Prostate gland (tissue), 2 donors: ENCODE data around the gene CCNB1.

Experiments used
- POLR2A ChIP-seq: fragments of 450-650 bp; IDR thresholded peaks from one replicate; pipeline ENCODE4 v1.6.1; 2016; ENCODE audit warnings: antibody characterized with exemption, mild to moderate bottlenecking
- POLR2AphosphoS5 ChIP-seq: sonication (generic); formaldehyde crosslinking; IDR thresholded peaks from one replicate; pipeline ENCODE4 v1.6.1; 2017; ENCODE audit warnings: antibody characterized with exemption
- TF ChIP-seq, protein P1 (sequence below), 4 experiments: fragments of 200-600 bp in 2 of 4; fragments of 450-650 bp in 2 of 4; sonication (generic) in 2 of 4; IDR thresholded peaks; 1 replicate in 3 of 4; 2 replicates in 1 of 4; pipeline ENCODE4 v1.5.1; 2016 to 2019; ENCODE audit warnings: antibody characterized with exemption in 4 of 4, mild to moderate bottlenecking in 2 of 4, moderate library complexity in 2 of 4

DNA sequence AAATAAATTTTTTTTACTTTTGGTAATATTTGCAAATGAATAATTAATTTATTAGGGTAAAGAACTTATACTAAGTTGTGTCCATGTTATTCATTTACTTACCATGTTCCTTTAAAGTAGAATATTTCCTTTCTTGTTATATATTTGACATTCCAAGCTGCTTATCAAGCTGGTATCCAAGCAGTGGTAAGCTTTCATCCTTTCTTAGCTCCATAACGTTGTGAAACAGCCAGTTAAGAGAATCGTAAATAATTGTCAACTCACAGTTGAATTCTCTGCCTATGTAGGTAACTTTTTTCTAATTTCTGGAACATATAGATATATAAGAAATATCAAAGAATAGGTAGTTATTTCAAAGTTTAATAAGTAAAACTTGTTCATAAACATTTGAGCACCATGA, 36.7 kb upstream of the CCNB1 start:
- TF ChIP-seq, protein P1, sequence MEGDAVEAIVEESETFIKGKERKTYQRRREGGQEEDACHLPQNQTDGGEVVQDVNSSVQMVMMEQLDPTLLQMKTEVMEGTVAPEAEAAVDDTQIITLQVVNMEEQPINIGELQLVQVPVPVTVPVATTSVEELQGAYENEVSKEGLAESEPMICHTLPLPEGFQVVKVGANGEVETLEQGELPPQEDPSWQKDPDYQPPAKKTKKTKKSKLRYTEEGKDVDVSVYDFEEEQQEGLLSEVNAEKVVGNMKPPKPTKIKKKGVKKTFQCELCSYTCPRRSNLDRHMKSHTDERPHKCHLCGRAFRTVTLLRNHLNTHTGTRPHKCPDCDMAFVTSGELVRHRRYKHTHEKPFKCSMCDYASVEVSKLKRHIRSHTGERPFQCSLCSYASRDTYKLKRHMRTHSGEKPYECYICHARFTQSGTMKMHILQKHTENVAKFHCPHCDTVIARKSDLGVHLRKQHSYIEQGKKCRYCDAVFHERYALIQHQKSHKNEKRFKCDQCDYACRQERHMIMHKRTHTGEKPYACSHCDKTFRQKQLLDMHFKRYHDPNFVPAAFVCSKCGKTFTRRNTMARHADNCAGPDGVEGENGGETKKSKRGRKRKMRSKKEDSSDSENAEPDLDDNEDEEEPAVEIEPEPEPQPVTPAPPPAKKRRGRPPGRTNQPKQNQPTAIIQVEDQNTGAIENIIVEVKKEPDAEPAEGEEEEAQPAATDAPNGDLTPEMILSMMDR (IDR thresholded peaks at IDR 0.05) = no peak
- TF ChIP-seq POLR2A (no peak), POLR2AphosphoS5 (no peak)
